DND-41 (cell line): ENCODE data around the gene ATG13.

ENCODE experiments used
- EZH2 ChIP-seq: IDR thresholded peaks from 3 replicates; pipeline ENCODE4 v1.6.1; 2012; ENCODE audit warnings: borderline replicate concordance, low read depth, mild to moderate bottlenecking, moderate library complexity, low read length, inconsistent platforms; ENCODE audit not compliant: severe bottlenecking
- TF ChIP-seq, protein P1 (sequence below): IDR thresholded peaks from 2 replicates; pipeline ENCODE4 v1.5.1; 2012; ENCODE audit warnings: borderline replicate concordance, low read length, moderate library complexity, mild to moderate bottlenecking; ENCODE audit not compliant: poor library complexity, severe bottlenecking; ENCODE audit errors: extremely low read depth

- TF ChIP-seq, protein P1, sequence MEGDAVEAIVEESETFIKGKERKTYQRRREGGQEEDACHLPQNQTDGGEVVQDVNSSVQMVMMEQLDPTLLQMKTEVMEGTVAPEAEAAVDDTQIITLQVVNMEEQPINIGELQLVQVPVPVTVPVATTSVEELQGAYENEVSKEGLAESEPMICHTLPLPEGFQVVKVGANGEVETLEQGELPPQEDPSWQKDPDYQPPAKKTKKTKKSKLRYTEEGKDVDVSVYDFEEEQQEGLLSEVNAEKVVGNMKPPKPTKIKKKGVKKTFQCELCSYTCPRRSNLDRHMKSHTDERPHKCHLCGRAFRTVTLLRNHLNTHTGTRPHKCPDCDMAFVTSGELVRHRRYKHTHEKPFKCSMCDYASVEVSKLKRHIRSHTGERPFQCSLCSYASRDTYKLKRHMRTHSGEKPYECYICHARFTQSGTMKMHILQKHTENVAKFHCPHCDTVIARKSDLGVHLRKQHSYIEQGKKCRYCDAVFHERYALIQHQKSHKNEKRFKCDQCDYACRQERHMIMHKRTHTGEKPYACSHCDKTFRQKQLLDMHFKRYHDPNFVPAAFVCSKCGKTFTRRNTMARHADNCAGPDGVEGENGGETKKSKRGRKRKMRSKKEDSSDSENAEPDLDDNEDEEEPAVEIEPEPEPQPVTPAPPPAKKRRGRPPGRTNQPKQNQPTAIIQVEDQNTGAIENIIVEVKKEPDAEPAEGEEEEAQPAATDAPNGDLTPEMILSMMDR, result no peak
- no peak for TF ChIP-seq EZH2
Measured at GRCh38 chr11:46607516-46607915, 9.8 kb upstream of the ATG13 start.
